Nephron (organoid): ENCODE measurements around the gene BTNL9.

Experiments
- H3K27ac Mint-ChIP-seq, 3 experiments: 2 replicates each; pipeline ENCODE4 v1.8.0; 2020; ENCODE audit warnings: mixed read lengths in 3 of 3, mild to moderate bottlenecking in 2 of 3, moderate library complexity in 1 of 3
- H3K27me3 Mint-ChIP-seq: 2 replicates; pipeline ENCODE4 v1.8.0; 2021; ENCODE audit warnings: low read depth, mild to moderate bottlenecking, moderate library complexity, mixed read lengths
- H3K36me3 Mint-ChIP-seq: 2 replicates; pipeline ENCODE4 v1.8.0; 2020; ENCODE audit warnings: low read depth, mixed read lengths
- H3K4me1 Mint-ChIP-seq: 2 replicates; pipeline ENCODE4 v1.8.0; 2020; ENCODE audit warnings: mixed read lengths
- H3K4me3 Mint-ChIP-seq, 3 experiments: 2 replicates each; pipeline ENCODE4 v1.8.0; 2020; ENCODE audit warnings: mild to moderate bottlenecking in 3 of 3, mixed read lengths in 3 of 3, moderate library complexity in 2 of 3
- H3K9me3 Mint-ChIP-seq: 2 replicates; pipeline ENCODE4 v1.8.0; 2020; ENCODE audit warnings: mixed read lengths
- CTCF ChIP-seq, 3 experiments: fragments of 200-600 bp; sonication (generic); IDR thresholded peaks; one replicate each; pipeline ENCODE4 v1.5.0; 2021; ENCODE audit warnings: antibody characterized with exemption in 3 of 3; ENCODE audit not compliant: unreplicated experiment in 3 of 3

BTNL9 gene

DNA sequence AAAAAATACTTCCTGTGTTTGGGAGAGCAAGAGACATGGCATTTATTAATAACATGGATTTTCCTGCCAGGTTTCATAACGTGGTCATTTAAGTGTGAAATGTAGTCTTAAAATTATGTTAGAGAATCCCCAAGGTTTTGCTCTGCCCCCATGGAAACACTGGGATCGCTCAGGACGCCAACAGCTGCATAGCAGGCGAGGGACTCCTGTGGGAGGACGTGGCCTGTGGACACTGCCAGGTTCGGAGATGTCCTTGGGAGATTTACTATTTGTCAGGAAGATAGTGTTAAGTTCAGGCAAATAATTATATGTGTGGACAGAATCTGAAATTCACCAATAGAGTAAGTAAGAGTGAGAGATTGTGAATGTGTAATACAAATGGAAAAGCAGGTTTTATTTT, 977 bp downstream of the BTNL9 start:
- Mint-ChIP-seq H3K4me3 (peak overlapping the region in 1 of 3 experiments; percentile 29), H3K9me3 (no peaks in the 10 kb centered on the region), H3K27me3 (peaks cover 20% of the 10 kb centered on the region), H3K36me3 (no peaks in the 10 kb centered on the region), H3K4me1 (peaks cover 22% of the 10 kb centered on the region), H3K27ac (peak overlapping the region in 1 of 3 experiments; percentile 40)
- TF ChIP-seq CTCF (IDR thresholded peaks at IDR 0.05; ENCODE audit: unreplicated experiment in 3 of 3), result no peak

DNA sequence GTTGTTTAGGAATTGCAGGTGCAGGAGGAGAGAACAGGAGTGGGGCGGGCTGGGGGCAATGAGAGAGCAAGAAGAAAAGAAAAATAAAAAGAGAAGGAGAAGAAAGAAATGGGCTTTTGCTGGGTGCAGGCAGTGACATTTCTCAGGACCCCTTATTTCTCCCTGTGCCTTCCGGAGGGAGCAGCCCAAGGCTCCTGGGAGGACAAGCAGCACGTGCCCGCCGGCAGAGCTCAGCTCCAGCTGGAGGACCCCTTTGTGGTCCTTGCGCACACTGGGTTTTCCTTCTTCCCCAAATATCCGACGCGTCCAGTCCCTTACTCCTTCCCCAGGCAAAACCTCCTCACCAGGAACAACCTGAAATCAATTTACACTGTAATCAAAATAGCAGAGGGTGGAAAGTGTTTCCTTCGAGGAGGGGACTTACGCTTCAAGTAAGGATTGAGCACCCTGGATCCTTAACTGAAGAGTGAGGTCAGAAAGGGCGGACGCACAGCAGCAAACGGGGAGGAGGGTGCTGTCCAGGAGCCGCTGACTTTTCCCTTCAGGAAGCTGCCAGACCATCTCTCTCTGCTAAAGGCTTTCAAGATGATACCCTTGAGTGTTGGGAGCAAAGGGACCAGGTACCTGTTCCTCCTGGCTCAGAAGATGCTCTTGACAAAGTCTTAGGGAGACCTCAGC, 2.1 kb downstream of the BTNL9 start:
- peaks cover 16% of the 10 kb centered on the region for H3K27me3 Mint-ChIP-seq
- no peak overlapping the region for H3K4me3 Mint-ChIP-seq
- H3K9me3 Mint-ChIP-seq, result no peaks in the 10 kb centered on the region
- H3K27ac Mint-ChIP-seq, result no peak overlapping the region
- no peaks in the 10 kb centered on the region for H3K36me3 Mint-ChIP-seq
- no peak for TF ChIP-seq CTCF (IDR thresholded peaks at IDR 0.05; ENCODE audit: unreplicated experiment in 3 of 3)
- peaks cover 17% of the 10 kb centered on the region for H3K4me1 Mint-ChIP-seq

DNA sequence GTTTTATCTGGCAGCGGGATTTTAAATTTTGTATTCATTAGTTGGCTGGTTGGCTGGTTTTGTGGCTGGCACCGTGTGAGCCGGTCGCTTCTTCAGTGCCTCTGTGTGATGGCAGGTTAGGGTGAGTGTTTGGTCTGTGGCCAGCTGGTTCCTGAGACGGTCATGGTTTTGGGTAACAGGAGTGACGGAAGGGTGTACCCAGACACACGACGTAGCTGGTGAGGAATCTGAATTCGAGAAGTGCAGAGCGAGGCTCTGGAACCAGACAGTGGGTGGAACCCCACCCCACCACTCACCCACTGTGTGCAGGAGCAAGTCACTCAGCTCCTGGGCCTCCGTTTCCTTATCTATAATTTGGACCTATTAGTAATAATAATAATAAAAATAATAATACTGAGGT, 2.7 kb downstream of the BTNL9 start:
- no peak overlapping the region for H3K27ac Mint-ChIP-seq
- TF ChIP-seq CTCF (IDR thresholded peaks at IDR 0.05; ENCODE audit: unreplicated experiment in 3 of 3), result no peak
- peaks cover 17% of the 10 kb centered on the region for H3K4me1 Mint-ChIP-seq
- no peaks in the 10 kb centered on the region for H3K9me3 Mint-ChIP-seq
- H3K27me3 Mint-ChIP-seq, result peaks cover 20% of the 10 kb centered on the region
- H3K4me3 Mint-ChIP-seq, result no peak overlapping the region
- no peaks in the 10 kb centered on the region for H3K36me3 Mint-ChIP-seq

DNA sequence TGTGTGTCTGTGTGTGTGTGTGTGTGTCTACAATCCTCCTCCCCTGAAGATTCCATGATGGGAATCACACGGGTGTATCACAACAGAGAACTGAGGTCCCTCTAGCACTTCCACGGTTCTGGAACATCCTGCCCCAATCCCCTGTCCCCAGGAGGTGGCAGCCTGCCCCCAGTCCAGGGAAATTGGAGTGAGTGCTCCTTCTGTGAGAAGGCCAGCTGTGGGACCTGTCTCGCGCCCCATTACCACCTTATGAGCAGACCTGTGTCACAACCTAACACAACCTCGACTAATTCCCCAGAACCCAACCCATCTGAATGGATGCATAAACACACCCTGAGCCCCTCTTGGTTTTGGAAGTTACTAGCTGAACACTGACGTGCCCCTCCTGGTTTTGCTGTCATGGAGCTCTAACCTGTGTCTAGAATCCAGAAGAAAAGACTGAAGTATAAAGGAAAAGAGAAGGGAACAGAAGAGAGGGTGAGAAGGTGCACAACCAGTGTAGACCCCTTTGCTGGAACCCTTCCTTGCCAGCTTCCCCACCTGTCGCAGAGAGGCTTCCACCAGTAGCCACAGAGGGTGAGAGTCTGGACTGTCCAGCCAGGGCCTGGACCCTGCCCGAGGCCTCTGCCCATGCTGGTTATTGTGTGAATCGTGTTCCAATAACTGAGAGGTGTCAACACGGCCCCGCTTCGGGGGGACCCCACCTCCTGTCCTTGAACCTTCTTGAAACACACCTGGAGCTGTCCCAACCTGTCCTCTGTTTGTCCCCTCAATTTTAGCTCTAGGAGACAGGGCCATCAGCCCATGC, 3.4 kb downstream of the BTNL9 start:
- peaks cover 3% of the 10 kb centered on the region for H3K36me3 Mint-ChIP-seq
- peaks cover 22% of the 10 kb centered on the region for H3K27me3 Mint-ChIP-seq
- TF ChIP-seq CTCF (IDR thresholded peaks at IDR 0.05; ENCODE audit: unreplicated experiment in 3 of 3), result no peak
- peaks cover 17% of the 10 kb centered on the region for H3K4me1 Mint-ChIP-seq
- H3K27ac Mint-ChIP-seq, result no peak overlapping the region
- H3K9me3 Mint-ChIP-seq, result no peaks in the 10 kb centered on the region
- H3K4me3 Mint-ChIP-seq, result no peak overlapping the region

DNA sequence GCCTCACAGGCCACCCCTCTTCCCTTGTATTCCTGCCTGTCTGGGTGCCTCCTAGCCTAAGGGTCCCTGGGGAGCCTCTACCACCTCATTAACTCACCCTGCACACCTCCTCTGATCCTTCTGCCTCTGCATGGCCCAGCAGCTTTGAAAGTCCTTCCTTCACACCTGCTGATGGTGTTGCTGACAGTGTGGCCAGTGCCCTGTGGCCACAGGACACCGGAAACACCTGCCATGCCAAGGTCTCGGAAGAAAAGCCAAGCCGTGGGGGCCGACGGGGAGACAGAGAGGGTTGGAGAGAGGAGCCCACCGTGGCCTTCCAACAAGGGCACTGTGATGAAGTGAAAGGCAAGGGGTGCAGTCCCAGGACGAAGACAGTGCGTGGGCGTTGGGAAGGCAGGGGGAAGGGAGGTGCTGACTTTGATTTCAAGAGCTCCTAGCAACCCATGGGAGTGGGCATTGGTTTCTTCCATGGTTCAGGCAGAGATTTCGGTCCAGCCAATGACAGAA, 4.1 kb downstream of the BTNL9 start:
- Mint-ChIP-seq H3K36me3 (peaks cover 3% of the 10 kb centered on the region), H3K27ac (no peak overlapping the region), H3K4me1 (peaks cover 17% of the 10 kb centered on the region)

More for the DNA sequence above, 4.1 kb downstream of the BTNL9 start:
- Mint-ChIP-seq H3K4me3 (no peak overlapping the region), H3K27me3 (peaks cover 26% of the 10 kb centered on the region), H3K9me3 (no peaks in the 10 kb centered on the region)
- no peak for TF ChIP-seq CTCF (IDR thresholded peaks at IDR 0.05; ENCODE audit: unreplicated experiment in 3 of 3)
